Parathyroid adenoma (tissue), 2 donors: ENCODE measurements around the gene ZNF653.

ENCODE experiments used
- H2AFZ ChIP-seq: fragments of 300-600 bp; sonication (generic); one replicate; pipeline ENCODE4 v1.7.0; 2017; ENCODE audit warnings: antibody characterized with exemption, mild to moderate bottlenecking
- H3K27ac ChIP-seq: fragments of 300-600 bp; sonication (generic); one replicate; pipeline ENCODE4 v1.7.0; 2017
- H3K27me3 ChIP-seq: fragments of 300-600 bp; sonication (generic); one replicate; pipeline ENCODE4 v1.7.0; 2017; ENCODE audit warnings: low read length; ENCODE audit not compliant: control insufficient read depth, insufficient read depth
- H3K36me3 ChIP-seq: fragments of 300-600 bp; sonication (generic); one replicate; pipeline ENCODE4 v1.7.0; 2017; ENCODE audit warnings: low read length; ENCODE audit not compliant: control insufficient read depth, insufficient read depth
- H3K4me1 ChIP-seq: fragments of 300-600 bp; sonication (generic); one replicate; pipeline ENCODE4 v1.7.0; 2017; ENCODE audit warnings: control low read depth
- H3K4me2 ChIP-seq: fragments of 300-600 bp; sonication (generic); one replicate; pipeline ENCODE4 v1.7.0; 2017; ENCODE audit warnings: low read length
- H3K4me3 ChIP-seq: fragments of 300-600 bp; sonication (generic); one replicate; pipeline ENCODE4 v1.7.0; 2017; ENCODE audit warnings: low read depth, low read length
- H3K79me2 ChIP-seq: fragments of 300-600 bp; sonication (generic); one replicate; pipeline ENCODE4 v1.7.0; 2017; ENCODE audit warnings: control low read depth
- H3K9ac ChIP-seq: fragments of 300-600 bp; sonication (generic); one replicate; pipeline ENCODE4 v1.7.0; 2017; ENCODE audit warnings: mild to moderate bottlenecking
- H3K9me3 ChIP-seq: fragments of 300-600 bp; sonication (generic); one replicate; pipeline ENCODE4 v1.7.0; 2017; ENCODE audit warnings: low read length; ENCODE audit not compliant: control insufficient read depth
- CTCF ChIP-seq: fragments of 300-600 bp; sonication (generic); IDR thresholded peaks from one replicate; pipeline ENCODE4 v1.7.0; 2017; ENCODE audit warnings: antibody characterized with exemption, mild to moderate bottlenecking
- donor health status: primary hyperparathyroidism.

The ZNF653 gene

GRCh38 chr19:11551603-11552235 is 46.1 kb upstream of the ZNF653 start:
- Histone ChIP-seq H2AFZ (no peak overlapping the region), H3K27ac (no peak overlapping the region), H3K36me3 (no peaks in the 10 kb centered on the region), H3K27me3 (no peaks in the 10 kb centered on the region), H3K4me3 (no peak overlapping the region), H3K9me3 (no peaks in the 10 kb centered on the region), H3K4me1 (peaks cover 2% of the 10 kb centered on the region), H3K4me2 (no peak overlapping the region), H3K9ac (no peak overlapping the region), H3K79me2 (peaks cover under 1% of the 10 kb centered on the region)
- no peak for TF ChIP-seq CTCF

DNA sequence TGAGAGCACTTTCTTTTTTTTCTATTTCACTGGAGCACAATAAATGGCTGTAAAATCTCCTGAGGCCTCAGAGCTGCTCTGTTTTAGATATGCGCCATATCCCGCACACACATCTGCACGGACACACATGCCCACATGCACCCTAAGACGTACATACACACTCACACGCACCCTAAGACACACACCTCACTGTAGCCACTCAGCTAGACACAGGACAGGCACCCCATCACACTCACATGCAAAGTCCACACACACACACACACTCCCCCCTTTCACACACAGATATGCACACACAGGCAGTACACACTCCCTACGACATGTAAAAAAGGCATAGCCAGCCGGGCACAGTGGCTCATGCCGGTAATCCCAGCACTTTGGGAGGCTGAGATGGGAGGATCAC is 44.6 kb upstream of the ZNF653 start:
- Histone ChIP-seq H3K27ac (no peak overlapping the region), H3K4me1 (no peaks in the 10 kb centered on the region), H3K27me3 (no peaks in the 10 kb centered on the region), H3K36me3 (no peaks in the 10 kb centered on the region), H3K4me2 (no peak overlapping the region), H3K9ac (no peak overlapping the region), H3K4me3 (no peak overlapping the region), H3K79me2 (no peaks in the 10 kb centered on the region), H2AFZ (no peak overlapping the region), H3K9me3 (no peaks in the 10 kb centered on the region)
- no peak for TF ChIP-seq CTCF

DNA sequence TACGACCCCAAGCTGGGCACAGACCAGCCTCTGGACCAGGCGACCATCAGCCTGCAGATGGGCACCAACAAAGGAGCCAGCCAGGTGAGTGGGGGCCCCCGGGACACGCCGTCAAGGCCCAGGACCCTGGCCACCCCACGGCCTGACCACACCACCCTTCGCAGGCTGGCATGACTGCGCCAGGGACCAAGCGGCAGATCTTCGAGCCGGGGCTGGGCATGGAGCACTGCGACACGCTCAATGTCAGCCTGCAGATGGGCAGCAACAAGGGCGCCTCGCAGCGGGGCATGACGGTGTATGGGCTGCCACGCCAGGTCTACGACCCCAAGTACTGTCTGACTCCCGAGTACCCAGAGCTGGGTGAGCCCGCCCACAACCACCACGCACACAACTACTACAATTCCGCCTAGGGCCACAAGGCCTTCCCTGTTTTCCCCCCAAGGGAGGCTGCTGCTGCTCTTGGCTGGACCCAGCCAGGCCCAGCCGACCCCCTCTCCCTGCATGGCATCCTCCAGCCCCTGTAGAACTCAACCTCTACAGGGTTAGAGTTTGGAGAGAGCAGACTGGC is 43.8 kb upstream of the ZNF653 start:
- no peaks in the 10 kb centered on the region for H3K27me3 ChIP-seq
- no peaks in the 10 kb centered on the region for H3K36me3 ChIP-seq
- H3K27ac ChIP-seq, result no peak overlapping the region
- H3K9ac ChIP-seq, result no peak overlapping the region
- no peak overlapping the region for H3K4me2 ChIP-seq
- H2AFZ ChIP-seq, result no peak overlapping the region
- TF ChIP-seq CTCF, result no peak
- no peaks in the 10 kb centered on the region for H3K4me1 ChIP-seq
- no peak overlapping the region for H3K4me3 ChIP-seq
- H3K79me2 ChIP-seq, result no peaks in the 10 kb centered on the region
- H3K9me3 ChIP-seq, result no peaks in the 10 kb centered on the region

GRCh38 chr19:11547929-11548700 is 42.5 kb upstream of the ZNF653 start:
- Histone ChIP-seq H3K36me3 (no peaks in the 10 kb centered on the region), H3K9ac (no peak overlapping the region), H2AFZ (no peak overlapping the region), H3K27me3 (no peaks in the 10 kb centered on the region), H3K4me1 (no peaks in the 10 kb centered on the region), H3K4me2 (no peak overlapping the region), H3K9me3 (no peaks in the 10 kb centered on the region), H3K4me3 (no peak overlapping the region), H3K27ac (no peak overlapping the region), H3K79me2 (no peaks in the 10 kb centered on the region)
- no peak for TF ChIP-seq CTCF
